ENCODE results near the gene ANKS6. TPM values are rescaled to one million over a fixed set of nuclear protein-coding genes. Genes with fewer than 3 reads are reported as not detected.

Gene ANKS6
- total RNA-seq, 1 donor from 2014 or later: 26.7 TPM

GRCh38 chr9:98784831-98785806 is 11.2 kb downstream of the ANKS6 start:
- no peaks in the 10 kb centered on the region for H3K4me1 ChIP-seq
- DNase-seq: no peak
- H3K36me3 ChIP-seq: peaks cover 6% of the 10 kb centered on the region
- H3K9me3 ChIP-seq: no peaks in the 10 kb centered on the region
- intact Hi-C loops (cut with DNase I): no loop called here
- TF ChIP-seq CTCF (IDR thresholded peaks at IDR 0.05): no peak
- no peak for ATAC-seq
- H3K27ac ChIP-seq: no peak overlapping the region
- H3K4me3 ChIP-seq: no peak overlapping the region
- no peaks in the 10 kb centered on the region for H3K27me3 ChIP-seq

- Histone ChIP-seq H3K4me3 (no peak overlapping the region), H3K4me1 (peaks cover 6% of the 10 kb centered on the region), H3K36me3 (no peaks in the 10 kb centered on the region), H3K9me3 (no peaks in the 10 kb centered on the region), H3K27ac (no peak overlapping the region), H3K27me3 (no peaks in the 10 kb centered on the region)
- intact Hi-C loops (cut with DNase I): no loop called here
- DNase-seq (no peak), ATAC-seq (no peak)
- TF ChIP-seq CTCF (IDR thresholded peaks at IDR 0.05): no peak
These were observed 12.7 kb downstream of the ANKS6 start for GRCh38 chr9:98783518-98784226.

GRCh38 chr9:98781588-98782383 is 14.6 kb downstream of the ANKS6 start:
- DNase-seq (peak; percentile 79), ATAC-seq (peak; percentile 87)
- Histone ChIP-seq H3K4me3 (no peak overlapping the region), H3K4me1 (peaks cover 7% of the 10 kb centered on the region), H3K27ac (peak overlapping the region; percentile 53), H3K9me3 (no peaks in the 10 kb centered on the region), H3K27me3 (no peaks in the 10 kb centered on the region), H3K36me3 (no peaks in the 10 kb centered on the region)
- TF ChIP-seq CTCF (IDR thresholded peaks at IDR 0.05): no peak
- intact Hi-C loops (cut with DNase I): no loop called here

GRCh38 chr9:98780059-98780749 is 16.2 kb downstream of the ANKS6 start:
- Histone ChIP-seq H3K4me3 (no peak overlapping the region), H3K4me1 (peaks cover 7% of the 10 kb centered on the region), H3K27me3 (no peaks in the 10 kb centered on the region), H3K9me3 (no peaks in the 10 kb centered on the region), H3K27ac (no peak overlapping the region), H3K36me3 (no peaks in the 10 kb centered on the region)
- TF ChIP-seq CTCF (IDR thresholded peaks at IDR 0.05): no peak
- intact Hi-C loops (cut with DNase I): no loop called here
- ATAC-seq (no peak), DNase-seq (no peak)

Data from upper lobe of right lung (tissue), 1 donor.